ENCODE measurements around the gene MXRA8.
A peak's percentile ranks its signal among the peaks of the same experiment; 100 is the strongest.

The MXRA8 gene

GRCh38 chr1:1303736-1304135 is 54.6 kb downstream of the MXRA8 start:
- Histone ChIP-seq H2BK120ac (ENCODE audit: low read depth, low read length) (no peak overlapping the region), H4K8ac (ENCODE audit: low read depth, low read length) (no peak overlapping the region), H3K4ac (ENCODE audit: low read depth, low read length) (no peak overlapping the region), H3K23ac (ENCODE audit: low read length) (no peak overlapping the region), H3K9ac (ENCODE audit: low read length) (no peak overlapping the region), H2AK5ac (ENCODE audit: low read length) (no peak overlapping the region), H3K18ac (ENCODE audit: low read length) (no peak overlapping the region), H3K27ac (ENCODE audit: low read depth, low read length) (no peak overlapping the region), H3K4me1 (ENCODE audit: control insufficient read depth, low read depth, low read length) (peaks cover 11% of the 10 kb centered on the region), H2BK15ac (replicated peaks; ENCODE audit: low read depth) (no peak overlapping the region), H3K4me3 (ENCODE audit: low read length) (no peak overlapping the region), H3K79me2 (ENCODE audit: control insufficient read depth, insufficient read depth, low read length) (peaks cover 3% of the 10 kb centered on the region), H3K36me3 (ENCODE audit: control insufficient read depth, insufficient read depth, low read length) (no peaks in the 10 kb centered on the region), H3K56ac (ENCODE audit: low read length) (peak overlapping the region; percentile 34), H3K79me1 (ENCODE audit: low read length) (peaks cover 11% of the 10 kb centered on the region), H2BK5ac (ENCODE audit: low read length) (no peak overlapping the region), H4K5ac (ENCODE audit: low read length) (no peak overlapping the region), H3K27me3 (ENCODE audit: insufficient read depth, low read length, poor library complexity) (no peaks in the 10 kb centered on the region), H3K4me2 (ENCODE audit: low read length) (no peak overlapping the region)
- WGBS (ENCODE audit: extremely low coverage, insufficient coverage, low lambda C conversion rate) = no CpG with 5 or more reads among the region's 13 CpGs
- DNase-seq = no peak

GRCh38 chr1:1302951-1303509 is 55.3 kb downstream of the MXRA8 start:
- Histone ChIP-seq H2BK120ac (ENCODE audit: low read depth, low read length) (no peak overlapping the region), H3K27me3 (ENCODE audit: insufficient read depth, low read length, poor library complexity) (no peaks in the 10 kb centered on the region), H2BK15ac (replicated peaks; ENCODE audit: low read depth) (no peak overlapping the region), H3K4me1 (ENCODE audit: control insufficient read depth, low read depth, low read length) (peaks cover 11% of the 10 kb centered on the region), H3K27ac (ENCODE audit: low read depth, low read length) (no peak overlapping the region), H3K36me3 (ENCODE audit: control insufficient read depth, insufficient read depth, low read length) (no peaks in the 10 kb centered on the region), H3K9ac (ENCODE audit: low read length) (no peak overlapping the region), H3K4ac (ENCODE audit: low read depth, low read length) (no peak overlapping the region), H3K79me2 (ENCODE audit: control insufficient read depth, insufficient read depth, low read length) (peaks cover 3% of the 10 kb centered on the region), H2BK5ac (ENCODE audit: low read length) (no peak overlapping the region), H3K79me1 (ENCODE audit: low read length) (peaks cover 11% of the 10 kb centered on the region), H3K56ac (ENCODE audit: low read length) (no peak overlapping the region), H3K4me2 (ENCODE audit: low read length) (no peak overlapping the region), H4K8ac (ENCODE audit: low read depth, low read length) (no peak overlapping the region), H3K4me3 (ENCODE audit: low read length) (no peak overlapping the region), H4K5ac (ENCODE audit: low read length) (no peak overlapping the region), H2AK5ac (ENCODE audit: low read length) (no peak overlapping the region), H3K23ac (ENCODE audit: low read length) (no peak overlapping the region), H3K18ac (ENCODE audit: low read length) (no peak overlapping the region)
- no CpG with 5 or more reads among the region's 31 CpGs for WGBS (ENCODE audit: extremely low coverage, insufficient coverage, low lambda C conversion rate)
- DNase-seq = no peak

Measured in mesendoderm (in vitro differentiated cells).